ENCODE results near the gene TNFRSF12A.
"Not testable (repeated sequence)": the region's sequence is repeated elsewhere in the genome, so short reads cannot be mapped to it uniquely, and the experiment has no call there.

Gene TNFRSF12A

DNA sequence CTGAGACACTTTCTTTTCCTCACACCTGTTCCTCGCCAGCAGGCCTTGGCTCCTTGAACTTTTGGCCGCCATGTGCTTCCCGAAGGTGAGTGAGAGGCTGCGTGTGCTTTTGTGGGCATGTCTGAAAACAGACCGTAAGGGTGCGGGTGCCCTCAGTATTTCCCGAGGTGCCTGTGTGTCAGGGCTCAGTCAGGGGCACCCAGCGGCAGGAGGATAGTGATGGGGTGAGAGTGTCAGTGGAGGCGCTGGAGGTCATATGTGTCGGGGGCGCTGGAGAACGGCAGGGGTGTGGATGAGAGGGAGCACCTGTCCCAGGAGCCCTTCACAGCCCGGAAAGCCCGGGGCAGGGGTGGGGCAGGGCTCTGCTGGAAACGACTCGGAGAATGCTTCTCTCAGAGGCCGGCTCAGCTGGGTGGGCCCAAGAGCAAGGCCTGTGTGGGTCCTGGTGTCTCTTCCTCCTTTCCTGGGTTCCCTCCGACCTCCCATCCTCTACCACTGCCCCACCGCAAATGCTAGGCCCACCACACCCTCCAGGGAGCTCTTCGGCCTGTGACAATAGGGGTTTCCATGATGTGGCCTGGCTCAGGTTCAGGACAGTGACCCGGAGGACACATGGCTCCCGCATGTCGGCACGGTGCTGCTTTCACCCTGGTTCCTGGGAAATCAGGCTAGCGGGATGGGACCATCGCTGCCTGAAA is 45.7 kb downstream of the TNFRSF12A start:
- no peak for DNase-seq (ENCODE audit: low read depth)

DNA sequence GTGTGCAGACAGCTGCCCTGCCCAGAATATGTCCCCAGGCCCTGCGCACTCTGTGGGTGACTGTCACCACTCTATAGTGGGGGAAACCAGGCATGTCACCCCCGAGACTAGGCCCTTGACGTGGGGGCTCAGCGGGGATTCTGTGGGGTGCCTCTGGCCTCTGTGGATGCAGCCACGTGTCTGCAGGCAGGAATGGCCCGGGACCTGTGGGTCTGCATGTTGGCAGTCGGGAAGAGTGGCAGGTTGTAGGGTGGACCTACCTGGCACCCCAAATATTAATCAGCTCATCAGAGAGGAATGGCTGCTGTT is 46.2 kb downstream of the TNFRSF12A start:
- no peak for DNase-seq (ENCODE audit: low read depth)

DNA sequence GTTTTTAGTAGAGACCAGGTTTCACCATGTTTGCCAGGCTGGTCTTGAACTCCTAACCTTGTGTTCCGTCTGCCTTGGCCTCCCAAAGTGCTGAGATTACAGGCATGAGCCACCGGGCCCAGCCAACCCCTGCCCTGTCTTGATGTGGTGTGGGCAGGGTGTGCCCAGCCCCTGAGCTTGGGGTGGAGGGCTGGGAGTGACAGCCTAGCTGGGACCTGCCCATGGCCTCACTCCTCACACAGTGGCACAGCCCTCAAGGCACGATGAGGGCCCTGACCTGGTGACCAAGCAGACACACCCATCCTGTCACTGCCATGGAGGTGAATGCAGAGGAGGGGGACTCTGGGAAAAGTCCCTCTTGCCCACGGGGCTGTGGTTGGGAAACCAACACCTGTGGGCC is 48.3 kb downstream of the TNFRSF12A start:
- no peak for DNase-seq (ENCODE audit: low read depth)

DNA sequence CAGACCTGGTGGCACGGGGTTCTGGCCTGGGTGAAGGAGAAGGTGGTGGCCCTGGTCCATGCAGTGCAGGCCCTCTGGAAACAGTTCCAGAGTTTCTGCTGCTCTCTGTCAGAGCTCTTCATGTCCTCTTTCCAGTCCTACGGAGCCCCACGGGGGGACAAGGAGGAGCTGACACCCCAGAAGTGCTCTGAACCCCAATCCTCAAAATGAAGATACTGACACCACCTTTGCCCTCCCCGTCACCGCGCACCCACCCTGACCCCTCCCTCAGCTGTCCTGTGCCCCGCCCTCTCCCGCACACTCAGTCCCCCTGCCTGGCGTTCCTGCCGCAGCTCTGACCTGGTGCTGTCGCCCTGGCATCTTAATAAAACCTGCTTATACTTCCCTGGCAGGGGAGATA is 49.0 kb downstream of the TNFRSF12A start:
- not testable (repeated sequence) for DNase-seq (ENCODE audit: low read depth)

DNA sequence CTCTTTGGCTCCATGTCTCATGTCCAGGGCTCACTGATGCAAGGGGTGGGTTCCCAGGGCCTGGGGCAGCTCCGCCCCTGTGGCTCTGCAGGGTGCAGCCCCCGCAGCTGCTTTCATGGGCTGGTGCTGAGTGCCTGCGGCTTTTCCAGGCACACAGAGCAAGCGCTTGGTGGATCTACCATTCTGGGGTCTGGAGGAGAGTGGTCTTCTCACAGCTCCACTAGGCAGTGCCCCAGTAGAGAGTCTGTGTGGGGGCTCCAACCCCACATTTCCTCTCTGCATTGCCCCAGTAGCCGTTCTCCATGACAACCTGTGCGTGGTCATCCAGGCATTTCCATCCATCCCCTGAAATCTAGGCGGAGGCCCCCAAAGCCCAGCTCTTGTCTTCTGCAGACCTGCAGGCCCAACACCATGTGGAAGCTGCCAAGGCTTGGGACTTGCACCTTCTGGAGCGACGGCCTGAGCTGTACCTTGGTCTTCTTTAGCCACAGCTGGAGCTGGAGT is 50.5 kb downstream of the TNFRSF12A start:
- DNase-seq (ENCODE audit: low read depth): no peak

DNA sequence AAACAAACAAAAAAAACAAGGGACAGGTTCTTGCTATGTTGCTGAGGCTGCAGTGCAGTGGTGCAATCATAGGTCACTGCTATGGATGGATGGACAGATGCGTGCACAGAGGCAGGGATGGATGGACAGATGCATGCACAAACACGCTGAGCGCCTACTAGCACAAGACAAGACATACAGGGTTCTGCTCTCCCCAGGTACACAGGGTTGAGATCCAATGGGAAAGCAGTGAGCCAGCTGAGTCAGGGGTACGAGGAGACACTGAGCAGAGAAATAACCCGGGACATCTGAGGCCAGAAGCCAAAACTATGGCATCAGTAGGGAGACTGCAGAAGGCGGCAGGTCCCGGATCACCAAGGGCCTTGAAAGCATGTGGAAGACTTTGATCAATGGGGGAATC is 51.5 kb downstream of the TNFRSF12A start:
- DNase-seq (ENCODE audit: low read depth): no peak

Data from EH (cell line).